Measurements from ENCODE around the gene GTPBP1. TPM values are rescaled to one million over a fixed set of nuclear protein-coding genes. Genes with fewer than 3 reads are reported as not detected.

Gene GTPBP1
- total and polyA plus RNA-seq, 5 experiments from 2014 or later: 17.2 to 73.3 (median 29.3) TPM

- H3K9me3 Mint-ChIP-seq: no peaks in the 10 kb centered on the region
- H3K27ac Mint-ChIP-seq: peak overlapping the region in 2 of 10 donors; percentile 41
- DNase-seq: no peak
- H3K36me3 Mint-ChIP-seq: peaks cover 0 to 68% (median 9%) of the 10 kb centered on the region in 3 donors
- peaks cover 26 to 41% (median 37%) of the 10 kb centered on the region in 4 donors for H3K4me1 Mint-ChIP-seq
- no peak overlapping the region for H3K4me3 Mint-ChIP-seq
- no peaks in the 10 kb centered on the region for H3K27me3 Mint-ChIP-seq
- POLR2A ChIA-PET: interaction anchor here (1.5 to 2.0 kb wide), 2 partner anchors 9 to 18 kb away, joined by 4 to 5 read pairs; no protein-coding TSS in a partner anchor
- no peak for ATAC-seq
Observed at GRCh38 chr22:38716271-38716670, 10.5 kb downstream of the GTPBP1 start.

DNA sequence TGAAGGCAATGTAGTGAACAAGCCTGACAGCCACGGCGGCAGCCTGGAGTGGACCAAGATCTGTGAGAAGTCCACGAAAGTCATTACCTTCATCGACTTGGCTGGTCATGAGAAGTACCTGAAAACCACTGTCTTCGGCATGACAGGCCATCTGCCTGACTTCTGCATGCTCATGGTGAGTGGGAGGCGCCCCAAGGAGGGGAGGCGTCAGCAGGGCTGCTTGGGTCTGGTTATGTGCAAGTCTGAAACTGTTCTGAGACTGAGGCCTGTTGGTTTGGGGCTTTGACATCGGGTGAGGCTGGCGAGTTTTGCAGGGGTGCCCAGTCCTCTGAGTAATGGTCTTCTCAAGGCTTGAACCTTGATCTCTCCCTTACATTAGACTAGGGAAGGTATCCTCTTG is 11.1 kb downstream of the GTPBP1 start:
- no peak for DNase-seq
- peaks cover 0 to 69% (median 9%) of the 10 kb centered on the region in 3 donors for H3K36me3 Mint-ChIP-seq
- H3K27ac Mint-ChIP-seq: peak overlapping the region in 1 of 10 donors; percentile 41
- H3K4me3 Mint-ChIP-seq: no peak overlapping the region
- no peak for ATAC-seq
- H3K4me1 Mint-ChIP-seq: peaks cover 28 to 37% (median 35%) of the 10 kb centered on the region in 4 donors
- H3K27me3 Mint-ChIP-seq: no peaks in the 10 kb centered on the region
- no peaks in the 10 kb centered on the region for H3K9me3 Mint-ChIP-seq
- POLR2A ChIA-PET: interaction anchor here (1.5 kb wide), 1 partner anchor 8 kb away, joined by 4 read pairs; no protein-coding TSS in a partner anchor

GRCh38 chr22:38717244-38717643 is 11.5 kb downstream of the GTPBP1 start:
- POLR2A ChIA-PET: interaction anchor here (0.6 kb wide), 1 partner anchor 14 kb away, joined by 5 read pairs; no protein-coding TSS in a partner anchor
- no peak overlapping the region for H3K4me3 Mint-ChIP-seq
- no peaks in the 10 kb centered on the region for H3K9me3 Mint-ChIP-seq
- no peaks in the 10 kb centered on the region for H3K27me3 Mint-ChIP-seq
- H3K36me3 Mint-ChIP-seq: peaks cover 0 to 69% (median 9%) of the 10 kb centered on the region in 3 donors
- peaks cover 25 to 33% (median 31%) of the 10 kb centered on the region in 4 donors for H3K4me1 Mint-ChIP-seq
- no peak for ATAC-seq
- H3K27ac Mint-ChIP-seq: peak overlapping the region in 2 of 10 donors; percentile 29 to 58
- DNase-seq: no peak

GRCh38 chr22:38718414-38718813 is 12.7 kb downstream of the GTPBP1 start:
- no peak for DNase-seq
- Mint-ChIP-seq H3K27ac (peak overlapping the region in 2 of 10 donors; percentile 44 to 50), H3K36me3 (peaks cover 0 to 76% (median 9%) of the 10 kb centered on the region in 3 donors), H3K4me1 (peaks cover 17 to 21% (median 20%) of the 10 kb centered on the region in 4 donors), H3K27me3 (no peaks in the 10 kb centered on the region), H3K9me3 (no peaks in the 10 kb centered on the region), H3K4me3 (no peak overlapping the region)
- POLR2A ChIA-PET: interaction anchor here (0.5 to 1.2 kb wide), 3 partner anchors 12 to 388 kb away, joined by 3 read pairs; no protein-coding TSS in a partner anchor
- ATAC-seq: peak in 1 of 2 donors; percentile 41

GRCh38 chr22:38719196-38719595 is 13.5 kb downstream of the GTPBP1 start:
- H3K9me3 Mint-ChIP-seq: no peaks in the 10 kb centered on the region
- no peak for DNase-seq
- peaks cover 11 to 15% (median 14%) of the 10 kb centered on the region in 4 donors for H3K4me1 Mint-ChIP-seq
- H3K4me3 Mint-ChIP-seq: no peak overlapping the region
- H3K27ac Mint-ChIP-seq: no peak overlapping the region
- no peak for ATAC-seq
- H3K36me3 Mint-ChIP-seq: peaks cover 0 to 84% (median 9%) of the 10 kb centered on the region in 3 donors
- POLR2A ChIA-PET: interaction anchor here (0.7 to 1.8 kb wide), 5 partner anchors 10 to 63 kb away, joined by 3 to 7 read pairs (median 4); partner anchors contain the start of gene GTPBP1
- H3K27me3 Mint-ChIP-seq: no peaks in the 10 kb centered on the region

DNA sequence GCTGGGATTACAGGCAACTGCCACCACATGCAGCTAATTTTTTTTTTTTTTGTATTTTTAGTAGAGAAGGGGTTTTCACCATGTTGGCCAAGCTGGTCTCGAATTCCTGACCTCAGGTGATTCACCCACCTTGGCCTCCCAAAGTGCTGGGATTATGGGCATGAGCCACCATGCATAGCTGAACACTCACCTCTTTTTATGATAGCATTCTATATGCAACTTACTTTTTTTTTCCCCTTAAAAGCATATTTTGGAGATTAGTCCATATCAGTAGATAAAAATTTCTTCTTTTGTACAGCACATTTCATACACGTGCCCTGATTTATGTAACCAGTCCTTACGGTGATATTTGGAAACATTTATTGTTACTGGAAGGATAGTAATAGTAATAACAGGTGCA is 14.6 kb downstream of the GTPBP1 start:
- no peaks in the 10 kb centered on the region for H3K9me3 Mint-ChIP-seq
- ATAC-seq: no peak
- H3K36me3 Mint-ChIP-seq: peaks cover 7 to 94% (median 12%) of the 10 kb centered on the region in 3 donors
- no peak overlapping the region for H3K4me3 Mint-ChIP-seq
- POLR2A ChIA-PET: interaction anchor here (1.0 to 37.2 kb wide), 4 partner anchors 9 to 62 kb away, joined by 3 to 1495 read pairs (median 6); partner anchors contain the start of gene SUN2
- H3K27ac Mint-ChIP-seq: no peak overlapping the region
- H3K4me1 Mint-ChIP-seq: peaks cover 7 to 14% (median 11%) of the 10 kb centered on the region in 4 donors
- H3K27me3 Mint-ChIP-seq: no peaks in the 10 kb centered on the region
- DNase-seq: no peak

DNA sequence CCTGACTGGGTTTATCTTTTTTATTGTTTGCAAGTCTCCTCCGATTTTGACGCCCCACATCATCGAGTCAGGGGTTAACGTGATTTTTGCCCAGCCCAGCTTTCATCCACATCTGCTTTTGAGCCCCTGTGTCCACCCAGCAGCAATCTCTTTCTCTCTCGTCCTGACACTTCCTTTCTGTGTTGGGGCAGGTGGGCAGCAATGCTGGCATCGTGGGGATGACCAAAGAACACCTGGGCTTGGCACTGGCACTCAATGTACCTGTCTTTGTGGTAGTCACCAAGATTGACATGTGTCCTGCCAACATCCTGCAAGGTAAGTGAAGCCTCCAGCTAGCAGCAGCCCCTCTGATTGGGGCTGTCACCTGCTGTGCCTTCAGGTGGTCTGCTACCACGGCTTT is 15.8 kb downstream of the GTPBP1 start:
- POLR2A ChIA-PET: interaction anchor here (1.2 to 37.2 kb wide), 4 partner anchors 10 to 33 kb away, joined by 3 to 1495 read pairs (median 5); partner anchors contain the start of genes GTPBP1 and SUN2
- ATAC-seq (no peak), DNase-seq (no peak)
- Mint-ChIP-seq H3K27ac (peak overlapping the region in 4 of 10 donors; percentile 44 to 79 (median 57)), H3K9me3 (no peaks in the 10 kb centered on the region), H3K36me3 (peaks cover 9 to 94% (median 10%) of the 10 kb centered on the region in 3 donors), H3K4me1 (peaks cover 6 to 14% (median 13%) of the 10 kb centered on the region in 4 donors), H3K4me3 (no peak overlapping the region), H3K27me3 (no peaks in the 10 kb centered on the region)

GRCh38 chr22:38724176-38724575 is 18.4 kb downstream of the GTPBP1 start:
- H3K4me1 Mint-ChIP-seq: peaks cover 6 to 21% (median 15%) of the 10 kb centered on the region in 4 donors
- ATAC-seq (no peak), DNase-seq (no peak)
- peak overlapping the region in 2 of 10 donors; percentile 10 to 24 for H3K27ac Mint-ChIP-seq
- no peaks in the 10 kb centered on the region for H3K9me3 Mint-ChIP-seq
- H3K4me3 Mint-ChIP-seq: no peak overlapping the region
- H3K27me3 Mint-ChIP-seq: no peaks in the 10 kb centered on the region
- POLR2A ChIA-PET: interaction anchor here (0.9 to 37.2 kb wide), 6 partner anchors 9 to 120 kb away, joined by 3 to 1495 read pairs (median 6); partner anchors contain the start of genes GTPBP1, NPTXR and SUN2
- H3K36me3 Mint-ChIP-seq: peaks cover 9 to 94% (median 11%) of the 10 kb centered on the region in 3 donors

DNA sequence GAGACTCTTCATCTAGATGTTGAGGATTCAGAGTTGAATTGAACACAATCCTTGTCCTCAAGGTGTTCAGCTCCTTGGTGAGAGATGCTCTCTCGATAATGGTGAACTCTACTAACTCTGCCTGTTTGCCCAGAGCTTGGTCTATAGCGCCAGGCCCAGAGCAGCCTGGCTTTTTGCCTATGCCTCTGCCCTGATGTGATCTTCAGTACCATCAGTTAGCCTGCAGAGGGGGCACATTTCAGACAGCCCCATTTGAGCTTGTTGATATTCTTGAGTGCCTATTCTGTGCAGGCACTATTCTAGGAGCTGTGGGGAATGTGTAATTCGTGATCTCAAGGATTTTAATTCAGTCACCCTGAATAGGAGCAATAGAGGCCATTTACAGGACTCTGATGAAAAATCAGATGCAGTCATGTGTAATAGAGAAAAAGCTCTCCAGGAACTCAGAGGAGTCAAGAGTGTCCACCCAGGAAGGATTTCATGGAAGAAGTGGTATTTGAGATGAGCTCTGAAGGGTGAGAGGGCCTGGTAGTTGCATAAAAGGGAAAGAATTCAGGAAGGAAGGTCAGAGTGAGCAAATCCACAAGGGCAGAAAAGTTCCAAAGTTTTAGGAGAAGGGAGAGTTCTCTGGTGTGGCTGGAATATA is 19.3 kb downstream of the GTPBP1 start:
- peak overlapping the region; percentile 62 to 92 (median 77) for H3K27ac Mint-ChIP-seq
- no peaks in the 10 kb centered on the region for H3K9me3 Mint-ChIP-seq
- peak in 5 of 10 donors; percentile 31 to 59 (median 45) for DNase-seq
- H3K36me3 Mint-ChIP-seq: peaks cover 9 to 95% (median 11%) of the 10 kb centered on the region in 3 donors
- H3K4me1 Mint-ChIP-seq: peaks cover 6 to 26% (median 15%) of the 10 kb centered on the region in 4 donors
- no peaks in the 10 kb centered on the region for H3K27me3 Mint-ChIP-seq
- peak; percentile 81 to 86 for ATAC-seq
- H3K4me3 Mint-ChIP-seq: peak overlapping the region in 1 of 10 donors; percentile 5
- POLR2A ChIA-PET: interaction anchor here (0.6 to 37.2 kb wide), 7 partner anchors 8 to 119 kb away, joined by 3 to 1495 read pairs (median 4); partner anchors contain the start of genes GTPBP1, NPTXR and SUN2

- H3K27me3 Mint-ChIP-seq: no peaks in the 10 kb centered on the region
- POLR2A ChIA-PET: interaction anchor here (1.3 to 37.2 kb wide), 4 partner anchors 7 to 29 kb away, joined by 4 to 1495 read pairs (median 6); partner anchors contain the start of genes GTPBP1 and SUN2
Observed at GRCh38 chr22:38725900-38726655, 20.3 kb downstream of the GTPBP1 start.

GRCh38 chr22:38727123-38727522 is 21.4 kb downstream of the GTPBP1 start:
- Mint-ChIP-seq H3K36me3 (peaks cover 9 to 90% (median 11%) of the 10 kb centered on the region in 3 donors), H3K9me3 (no peaks in the 10 kb centered on the region), H3K27ac (peak overlapping the region in 8 of 10 donors; percentile 13 to 80 (median 55)), H3K27me3 (no peaks in the 10 kb centered on the region), H3K4me3 (peak overlapping the region in 2 of 10 donors; percentile 6 to 39), H3K4me1 (peaks cover 9 to 39% (median 17%) of the 10 kb centered on the region in 4 donors)
- ATAC-seq (no peak), DNase-seq (no peak)
- POLR2A ChIA-PET: interaction anchor here (37.2 kb wide), 1 partner anchor 28 kb away, joined by 1495 read pairs; the partner anchor contains the start of gene SUN2

More at GRCh38 chr22:38725900-38726655, 20.3 kb downstream of the GTPBP1 start:
- ATAC-seq (no peak), DNase-seq (no peak)
- Mint-ChIP-seq H3K4me3 (peak overlapping the region in 1 of 10 donors; percentile 25), H3K4me1 (peaks cover 9 to 34% (median 15%) of the 10 kb centered on the region in 4 donors), H3K36me3 (peaks cover 9 to 95% (median 11%) of the 10 kb centered on the region in 3 donors), H3K27ac (peak overlapping the region in 7 of 10 donors; percentile 5 to 92 (median 74)), H3K9me3 (no peaks in the 10 kb centered on the region)

Data from naive thymus-derived CD8-positive, alpha-beta T cell (primary cell).